Islet of Langerhans (tissue), 1 donor: ENCODE results near the gene JUND.

Experiments
- FAIRE-seq: peaks from one replicate; lab custom pipeline; 2011; peaks lifted over from hg19 to GRCh38; lab: Jason Lieb, UNC

JUND gene

GRCh38 chr19:18289471-18290301, 8.3 kb upstream of the JUND start:
- FAIRE-seq: no peak

DNA sequence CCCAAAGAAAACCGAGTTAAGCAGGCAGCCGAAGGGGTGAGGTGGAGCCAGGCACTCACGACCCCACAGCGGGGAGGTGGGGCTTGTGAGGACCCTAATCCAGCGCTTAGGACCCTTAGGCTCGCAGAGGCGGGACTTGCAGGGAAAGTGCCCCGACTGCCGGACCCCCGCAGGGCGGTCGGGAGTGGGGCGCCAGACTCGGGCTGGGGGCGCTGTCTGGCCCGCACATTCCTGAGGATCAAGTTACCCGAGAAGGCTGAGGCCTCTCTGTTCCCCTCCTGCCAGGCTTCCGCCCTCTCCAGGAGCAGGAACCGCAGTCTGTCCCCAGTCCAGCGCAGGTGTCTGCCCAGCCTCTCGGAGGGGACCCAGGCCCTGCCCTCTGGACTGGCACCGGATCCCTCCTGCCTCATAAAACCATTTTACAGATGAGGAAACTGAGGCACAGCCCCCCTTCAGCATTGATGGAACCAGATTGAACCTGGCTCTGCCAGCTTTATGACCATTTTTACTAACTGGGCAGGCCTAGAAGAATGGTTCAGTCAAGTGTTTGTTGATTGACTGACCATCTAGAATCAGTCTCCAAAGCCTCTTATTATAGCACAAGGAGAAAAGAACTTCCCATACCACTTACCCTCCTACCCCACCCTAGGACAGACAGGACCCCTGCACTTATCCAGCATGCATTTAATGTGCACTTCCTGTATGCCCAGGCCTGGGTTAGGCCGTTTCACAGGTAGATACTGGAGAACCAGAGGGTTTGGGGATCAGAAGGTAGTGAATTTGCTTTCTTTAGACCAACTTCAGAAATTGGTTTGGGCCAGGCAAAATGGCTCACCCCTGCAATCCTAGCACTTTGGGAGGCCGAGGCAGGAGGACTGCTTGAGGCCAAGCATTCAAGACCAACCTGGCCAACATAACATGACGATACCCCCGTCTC, 6.7 kb upstream of the JUND start:
- no peak for FAIRE-seq

DNA sequence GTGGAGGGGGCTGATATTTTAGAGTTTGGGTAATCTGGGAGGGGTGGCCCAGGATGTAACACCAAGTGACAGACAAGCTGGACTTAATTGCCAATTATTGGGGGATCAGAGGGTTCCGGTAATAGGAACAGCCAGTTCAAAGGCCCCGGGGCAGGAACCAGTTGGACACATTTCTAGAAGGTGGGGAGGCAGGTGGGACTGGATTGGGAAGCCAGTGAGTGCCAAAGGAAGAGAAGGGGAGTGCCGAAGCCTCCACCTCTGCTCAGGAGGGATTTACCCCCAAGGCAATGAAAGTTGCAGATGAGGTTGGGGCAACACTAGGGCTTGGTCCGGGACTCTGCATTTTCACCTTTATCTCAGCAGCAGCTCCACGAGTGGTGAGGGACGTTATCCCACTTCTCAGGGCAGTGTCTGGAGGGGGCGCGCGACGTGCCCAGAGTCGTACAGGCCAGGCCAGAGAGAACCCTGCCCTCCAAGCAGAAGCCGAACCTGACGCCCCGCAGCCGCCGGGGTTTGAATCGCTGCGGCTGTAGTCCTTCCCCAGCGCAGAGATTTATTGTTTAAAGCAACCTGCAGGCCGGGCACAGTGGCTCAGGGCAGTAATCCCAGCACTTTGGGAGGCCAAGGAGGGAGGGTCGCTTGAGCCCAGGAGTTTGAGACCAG, 5.7 kb upstream of the JUND start:
- no peak for FAIRE-seq

GRCh38 chr19:18284712-18285360, 3.4 kb upstream of the JUND start:
- FAIRE-seq: no peak

- FAIRE-seq: no peak
These were observed 1.9 kb upstream of the JUND start for GRCh38 chr19:18283338-18283737.

GRCh38 chr19:18282788-18283141, 1.3 kb upstream of the JUND start:
- FAIRE-seq: no peak

DNA sequence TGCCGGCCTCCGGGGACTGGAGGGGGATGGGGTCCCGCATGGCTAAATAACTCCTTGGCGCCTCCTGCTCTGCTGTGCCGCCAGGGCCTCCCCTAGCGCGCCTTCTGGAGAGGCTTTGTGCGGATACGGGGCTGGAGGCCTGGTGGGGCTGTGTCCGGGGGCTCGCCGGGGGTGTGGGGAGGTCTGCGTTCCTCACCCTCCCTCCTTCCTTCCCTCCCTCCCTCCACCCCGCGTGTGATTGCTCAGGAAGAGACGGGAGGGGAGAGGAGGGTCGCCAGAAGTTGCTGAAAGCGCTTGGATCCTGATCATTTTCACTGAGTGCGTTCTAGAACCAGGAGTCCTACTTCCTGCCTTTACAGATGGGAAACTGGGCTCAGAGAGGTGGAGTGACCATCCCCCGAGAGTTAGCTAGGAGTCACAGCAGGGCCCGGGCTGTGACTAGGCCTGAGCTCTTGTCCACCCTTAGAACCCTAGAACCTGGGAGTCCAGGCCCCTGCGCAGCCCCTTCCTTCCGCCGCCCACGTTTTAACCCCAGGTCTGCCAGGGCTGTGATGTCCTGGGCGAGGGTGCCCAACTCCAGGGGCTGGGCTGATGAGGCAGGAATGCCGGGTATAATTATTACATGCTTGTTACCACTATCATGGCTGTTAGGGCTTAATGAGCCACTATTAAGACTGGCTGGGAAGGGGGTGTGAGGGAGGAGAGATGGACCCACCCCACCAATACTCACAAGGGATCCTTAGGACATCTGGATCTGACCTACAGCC, 782 bp upstream of the JUND start:
- no peak for FAIRE-seq

DNA sequence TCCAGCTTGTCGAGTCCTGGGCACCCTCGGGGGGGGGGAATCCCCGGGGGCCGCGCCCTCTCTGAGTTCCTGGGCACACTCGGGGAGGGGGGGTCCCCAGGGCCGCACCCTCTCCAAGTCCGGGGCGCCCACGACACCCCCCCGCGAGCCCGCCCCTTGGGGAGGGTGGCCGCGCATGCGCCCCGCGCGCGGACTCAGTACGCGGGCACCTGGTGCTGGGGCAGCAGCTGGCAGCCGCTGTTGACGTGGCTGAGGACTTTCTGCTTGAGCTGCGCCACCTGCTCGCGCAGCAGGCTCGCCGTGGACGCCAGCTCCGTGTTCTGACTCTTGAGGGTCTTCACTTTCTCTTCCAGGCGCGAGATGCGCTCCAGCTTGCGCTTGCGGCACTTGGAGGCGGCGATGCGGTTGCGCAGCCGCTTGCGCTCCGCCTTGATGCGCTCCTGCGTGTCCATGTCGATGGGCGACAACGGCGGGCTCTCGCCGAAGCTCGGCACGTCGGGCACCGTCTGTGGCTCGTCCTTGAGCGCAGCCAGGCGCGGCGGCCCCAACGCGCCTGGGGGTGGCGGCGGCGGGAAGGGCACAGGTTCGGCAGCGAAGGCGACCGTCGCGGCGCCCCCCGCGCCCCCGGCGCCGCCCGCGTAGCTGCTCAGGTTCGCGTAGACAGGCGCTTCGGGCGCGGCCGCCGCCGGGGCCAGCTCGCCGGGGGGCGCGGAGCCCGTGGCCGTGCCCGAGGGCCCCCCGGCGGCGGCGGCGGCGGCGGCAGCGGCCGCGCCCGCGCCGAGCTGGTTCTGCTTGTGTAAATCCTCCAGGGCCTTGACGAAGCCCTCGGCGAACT, 958 bp downstream of the JUND start:
- no peak for FAIRE-seq

- FAIRE-seq: no peak
These were observed 1.7 kb downstream of the JUND start for GRCh38 chr19:18279516-18280246.

DNA sequence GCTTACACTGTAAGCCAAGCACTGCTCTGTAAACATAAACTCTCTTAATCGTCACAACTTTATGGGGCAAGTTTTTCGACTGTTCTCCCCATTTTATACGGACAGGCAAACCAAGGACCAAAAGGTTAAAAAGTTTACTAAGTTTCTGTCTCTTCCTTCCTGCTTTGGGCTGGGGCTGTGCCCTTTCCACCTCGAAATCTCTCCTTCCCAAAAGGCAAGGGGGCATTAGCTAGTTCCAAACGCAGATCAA, 2.2 kb downstream of the JUND start:
- no peak for FAIRE-seq

GRCh38 chr19:18278521-18279265, 2.7 kb downstream of the JUND start:
- FAIRE-seq: no peak

- no peak for FAIRE-seq
These were observed 6.6 kb downstream of the JUND start for GRCh38 chr19:18274781-18275356.

DNA sequence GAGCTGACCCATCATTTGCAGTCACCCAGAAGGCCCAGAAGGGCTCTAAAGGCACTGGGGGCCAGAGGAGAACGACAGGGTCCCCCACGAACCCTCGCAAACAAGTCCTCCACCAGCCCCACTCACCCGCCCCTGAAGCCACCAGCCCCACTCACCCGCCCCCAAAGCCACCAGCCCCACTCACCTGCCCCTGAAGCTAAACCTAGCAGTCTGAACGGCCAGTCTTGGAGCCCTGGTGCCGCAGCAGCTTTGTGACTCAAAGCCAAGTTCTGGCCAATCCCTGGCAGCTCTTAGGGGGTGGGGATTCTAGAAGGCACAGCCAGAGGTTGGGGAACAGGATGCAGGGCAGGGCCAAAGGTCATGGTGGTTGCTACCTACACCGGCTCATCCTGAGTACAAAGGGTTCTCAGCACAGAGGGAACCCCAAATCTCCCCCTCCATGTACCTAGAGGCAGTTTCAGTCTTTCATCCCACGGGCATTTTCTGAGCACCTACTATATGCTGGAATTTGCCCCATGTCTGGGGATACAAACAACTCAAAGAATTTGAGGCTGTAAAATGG, 7.1 kb downstream of the JUND start, which contains the start of gene IQCN:
Gene IQCN, minus strand, starts transcription at position 234 of the 562 bp plus-strand sequence. CDS start 4,974 bp downstream, outside the sequence.
- no peak for FAIRE-seq

DNA sequence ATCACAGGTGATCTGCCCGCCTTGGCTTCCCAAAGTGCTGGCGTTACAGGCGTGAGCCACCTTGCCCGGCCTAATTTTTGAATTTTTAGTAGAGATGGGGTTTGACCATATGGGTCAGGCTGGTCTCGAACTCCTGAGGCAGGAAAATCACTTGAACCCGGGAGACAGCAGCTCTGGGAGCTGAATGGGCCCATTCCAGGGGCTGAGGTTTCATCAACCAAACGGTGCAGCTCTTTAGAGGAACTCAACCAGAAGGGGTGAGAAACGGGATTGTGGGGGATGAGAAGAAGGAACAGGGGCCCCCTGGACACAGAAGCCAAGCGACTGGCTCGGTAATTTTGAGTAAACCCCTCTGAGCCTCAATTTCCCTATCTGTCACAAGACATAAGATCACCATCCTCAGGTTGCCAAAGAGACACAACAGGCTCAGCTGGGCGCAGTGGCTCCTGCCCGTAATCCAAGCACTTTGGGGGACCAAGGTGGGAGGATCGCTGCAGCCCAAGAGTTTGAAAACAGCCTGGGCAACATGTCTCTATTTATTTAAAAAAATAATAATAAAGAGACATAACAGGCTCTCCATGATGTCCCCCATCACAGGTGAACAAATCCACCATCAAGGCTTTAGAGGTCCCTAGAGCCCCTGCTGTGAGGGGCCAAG, 7.7 kb downstream of the JUND start:
- FAIRE-seq: no peak

DNA sequence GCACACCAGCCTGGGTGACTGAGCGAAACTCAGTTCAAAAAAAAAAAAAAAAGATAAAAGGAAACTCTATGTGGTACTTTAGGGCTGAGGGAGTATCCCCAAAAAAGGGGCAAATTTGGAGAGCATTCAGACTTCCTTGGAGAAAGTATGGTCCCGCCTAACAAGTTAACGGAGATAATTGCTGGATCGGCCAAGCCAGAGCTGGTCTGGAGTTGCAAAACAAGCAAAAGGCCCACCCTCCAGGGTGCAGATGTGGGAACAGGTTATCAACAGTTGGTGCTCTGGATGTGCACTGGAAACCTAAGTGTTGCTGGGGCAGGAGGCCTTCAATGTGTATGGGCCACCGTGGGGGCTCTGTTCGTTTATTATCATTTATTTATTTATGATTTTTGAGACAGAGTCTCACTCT, 10.0 kb downstream of the JUND start:
- FAIRE-seq: no peak

GRCh38 chr19:18270326-18270725, 11.1 kb downstream of the JUND start:
- FAIRE-seq: no peak

DNA sequence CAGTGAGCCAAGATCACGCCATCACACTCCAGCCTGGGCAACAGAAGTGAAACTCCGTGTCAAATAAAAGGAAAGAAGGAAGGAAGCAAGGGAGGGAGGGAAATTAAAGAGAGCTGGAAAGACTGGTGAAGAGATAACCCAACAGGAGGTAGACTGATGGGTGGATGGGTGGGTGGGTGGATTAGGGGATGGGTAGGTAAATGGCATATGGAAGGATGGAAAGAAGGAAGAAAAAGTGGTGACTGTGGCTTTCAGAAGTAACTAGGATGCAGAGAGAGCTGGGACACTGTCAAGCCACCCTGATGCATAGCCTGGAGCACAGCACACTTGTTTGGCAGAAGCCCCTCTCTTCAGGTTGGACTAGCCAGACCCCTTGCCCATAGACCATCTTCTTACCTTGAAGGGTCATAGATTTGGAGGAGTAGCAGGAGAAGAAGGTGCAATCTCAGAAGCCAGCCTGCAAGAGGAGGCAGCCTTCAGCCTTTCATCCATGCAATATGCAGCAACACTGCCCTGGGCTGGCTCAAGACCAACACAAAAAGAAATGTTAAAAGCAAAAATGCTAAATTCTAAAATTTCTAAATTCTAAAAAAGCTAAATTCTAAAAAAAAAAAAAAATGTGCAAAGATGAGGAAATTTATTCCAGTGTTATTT, 12.2 kb downstream of the JUND start:
- FAIRE-seq: no peak
